ENCODE data around the gene DSCAML1.

Gene DSCAML1

DNA sequence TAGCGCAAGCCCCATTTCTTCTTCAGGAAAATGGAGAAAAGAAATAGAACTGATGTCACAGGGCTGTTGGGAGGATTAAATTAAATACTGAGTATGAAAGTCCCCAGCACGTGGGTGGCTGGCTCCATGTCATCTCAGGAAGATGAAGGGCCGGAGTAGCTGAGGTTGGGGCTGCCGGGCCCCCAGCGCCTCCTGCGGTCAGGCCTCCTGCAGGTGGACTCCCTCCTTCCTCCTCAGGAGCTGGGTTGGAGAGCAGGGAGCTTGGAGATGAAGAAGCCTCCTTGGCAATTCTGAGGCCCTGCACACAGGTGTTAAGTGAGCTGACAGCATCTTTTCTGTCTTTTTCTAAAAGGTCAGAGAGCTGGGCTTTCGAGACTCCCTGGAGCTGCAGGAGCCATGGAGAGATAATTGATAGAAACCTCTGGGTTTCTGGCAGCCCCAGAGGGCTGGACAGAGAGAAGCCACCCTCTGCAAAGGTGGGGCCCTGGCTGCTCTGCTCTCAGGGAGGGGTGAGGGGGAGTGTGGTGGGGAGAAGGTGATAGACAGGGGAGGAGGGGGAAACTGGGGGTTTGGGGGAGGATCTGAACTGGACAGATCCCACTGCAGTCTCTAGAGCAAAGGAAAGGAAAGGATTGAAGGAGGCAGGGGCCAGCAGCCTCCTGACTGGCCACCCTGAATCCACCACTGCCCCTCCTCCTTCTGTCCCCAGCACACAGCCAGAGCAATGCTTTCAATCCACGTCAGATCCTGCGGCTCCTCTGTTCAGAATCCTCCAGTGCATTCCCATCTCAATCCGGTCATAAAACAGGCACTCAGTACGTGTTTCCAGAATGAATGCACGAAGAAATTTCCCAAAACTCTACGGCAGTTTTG, 258.5 kb downstream of the DSCAML1 start:
- no peak overlapping the region for H3K27ac ChIP-seq
- TF ChIP-seq, protein P1, sequence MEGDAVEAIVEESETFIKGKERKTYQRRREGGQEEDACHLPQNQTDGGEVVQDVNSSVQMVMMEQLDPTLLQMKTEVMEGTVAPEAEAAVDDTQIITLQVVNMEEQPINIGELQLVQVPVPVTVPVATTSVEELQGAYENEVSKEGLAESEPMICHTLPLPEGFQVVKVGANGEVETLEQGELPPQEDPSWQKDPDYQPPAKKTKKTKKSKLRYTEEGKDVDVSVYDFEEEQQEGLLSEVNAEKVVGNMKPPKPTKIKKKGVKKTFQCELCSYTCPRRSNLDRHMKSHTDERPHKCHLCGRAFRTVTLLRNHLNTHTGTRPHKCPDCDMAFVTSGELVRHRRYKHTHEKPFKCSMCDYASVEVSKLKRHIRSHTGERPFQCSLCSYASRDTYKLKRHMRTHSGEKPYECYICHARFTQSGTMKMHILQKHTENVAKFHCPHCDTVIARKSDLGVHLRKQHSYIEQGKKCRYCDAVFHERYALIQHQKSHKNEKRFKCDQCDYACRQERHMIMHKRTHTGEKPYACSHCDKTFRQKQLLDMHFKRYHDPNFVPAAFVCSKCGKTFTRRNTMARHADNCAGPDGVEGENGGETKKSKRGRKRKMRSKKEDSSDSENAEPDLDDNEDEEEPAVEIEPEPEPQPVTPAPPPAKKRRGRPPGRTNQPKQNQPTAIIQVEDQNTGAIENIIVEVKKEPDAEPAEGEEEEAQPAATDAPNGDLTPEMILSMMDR (conservative IDR thresholded peaks at IDR 0.05), result no peak

DNA sequence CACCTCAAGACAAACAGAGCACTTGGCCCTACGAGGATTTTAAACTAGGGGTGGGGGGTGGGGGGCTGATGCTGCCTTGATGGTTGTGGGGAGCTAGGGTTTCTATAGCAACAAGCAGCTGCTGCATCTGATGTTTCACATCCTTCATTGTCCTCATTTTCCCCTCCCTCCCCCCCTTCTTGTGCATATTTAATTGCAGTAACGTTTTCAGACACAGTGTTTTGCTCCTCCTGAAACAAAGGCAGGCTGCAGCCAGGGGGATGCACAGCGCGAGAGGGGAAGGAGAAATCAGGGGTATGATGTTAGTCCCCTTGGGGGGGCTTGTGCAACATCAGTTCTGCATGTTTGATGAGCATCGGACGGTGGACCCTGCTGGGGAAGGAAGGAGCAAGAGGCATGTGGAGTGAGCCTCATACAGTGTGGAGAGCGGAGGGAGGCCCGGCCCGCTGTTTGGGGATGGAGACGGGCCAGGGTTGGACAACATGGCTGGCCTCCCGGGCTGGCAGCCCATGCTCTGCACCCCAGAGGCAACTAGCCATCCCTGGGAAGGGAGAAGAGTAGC, 261.1 kb downstream of the DSCAML1 start:
- TF ChIP-seq, protein P1 (conservative IDR thresholded peaks at IDR 0.05), result no peak
- H3K27ac ChIP-seq, result no peak overlapping the region

DNA sequence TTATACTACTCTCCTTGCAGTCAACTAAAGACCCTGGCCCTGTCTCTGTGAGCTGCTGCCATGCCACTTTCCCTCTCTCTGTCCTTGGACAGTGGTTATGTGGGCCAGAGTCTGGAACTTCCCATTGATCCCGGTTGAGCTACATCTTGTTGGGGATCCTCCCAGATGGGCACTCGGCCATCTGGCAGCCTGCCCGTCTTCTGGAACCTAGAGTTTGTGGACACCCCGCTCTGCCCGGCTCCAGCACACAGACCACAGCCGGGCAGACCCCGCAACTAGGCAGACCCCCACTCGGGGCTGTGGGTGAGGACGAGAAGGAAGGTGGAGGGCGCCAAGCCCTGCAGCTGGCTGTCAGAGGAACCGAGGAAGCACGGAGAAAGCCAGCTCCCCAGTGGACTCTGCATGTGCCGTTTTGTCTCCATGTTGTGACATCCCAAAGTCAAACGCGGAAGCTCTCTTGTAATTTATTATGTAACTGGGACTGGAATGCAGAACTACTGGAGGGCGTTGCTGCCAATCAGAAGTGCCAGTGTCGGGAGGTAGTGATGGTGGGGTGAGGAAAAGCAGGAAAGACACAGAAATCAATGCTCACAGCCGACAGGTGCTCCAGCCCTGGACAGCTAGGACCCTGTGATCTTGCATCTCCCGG, 261.7 kb downstream of the DSCAML1 start:
- no peak overlapping the region for H3K27ac ChIP-seq
- TF ChIP-seq, protein P1 (conservative IDR thresholded peaks at IDR 0.05), result no peak

DNA sequence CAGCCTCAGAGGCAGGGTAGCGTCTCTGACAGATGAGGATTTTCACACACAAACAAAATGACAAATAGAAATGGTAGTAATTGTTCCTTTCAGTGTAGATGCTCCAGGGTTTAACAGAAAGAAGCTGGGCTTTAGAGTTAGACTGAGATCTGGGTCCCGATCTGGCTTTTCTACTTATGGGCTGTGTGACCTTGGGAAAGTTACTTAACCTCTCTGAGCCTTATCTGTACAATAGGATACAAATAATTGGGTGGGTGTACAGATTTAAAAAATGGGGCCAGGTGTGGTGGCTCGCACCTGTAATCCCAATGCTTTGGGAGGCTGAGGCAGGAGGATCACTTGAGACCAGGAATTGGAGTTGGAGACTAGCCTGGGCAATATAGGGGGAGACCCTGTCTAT, 264.4 kb downstream of the DSCAML1 start:
- no peak overlapping the region; the same call in 1 of the 2 replicates for H3K27ac ChIP-seq
- TF ChIP-seq, protein P1 (conservative IDR thresholded peaks at IDR 0.05), result no peak

DNA sequence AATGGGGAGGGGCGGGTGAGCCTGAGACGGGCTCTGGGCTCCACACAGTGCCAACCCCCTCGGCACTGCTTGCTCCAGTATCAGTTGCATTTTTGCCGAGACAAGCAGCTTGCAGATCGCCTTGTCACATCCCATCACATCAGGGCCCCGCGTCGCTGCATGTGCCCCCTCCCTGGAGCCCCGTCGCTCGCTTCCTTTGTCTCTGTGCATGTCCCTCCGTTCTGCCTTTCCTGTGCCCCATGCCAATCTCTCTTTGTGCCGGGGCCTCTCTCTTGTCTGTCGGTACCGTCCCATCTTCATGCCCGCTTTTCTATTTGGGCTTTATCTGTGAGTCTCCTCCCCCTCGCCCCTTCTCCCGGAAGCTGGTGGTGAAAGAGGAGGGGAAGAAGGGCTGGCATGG, 267.2 kb downstream of the DSCAML1 start:
- TF ChIP-seq, protein P1 (conservative IDR thresholded peaks at IDR 0.05), result no peak
- H3K27ac ChIP-seq, result no peak overlapping the region

DNA sequence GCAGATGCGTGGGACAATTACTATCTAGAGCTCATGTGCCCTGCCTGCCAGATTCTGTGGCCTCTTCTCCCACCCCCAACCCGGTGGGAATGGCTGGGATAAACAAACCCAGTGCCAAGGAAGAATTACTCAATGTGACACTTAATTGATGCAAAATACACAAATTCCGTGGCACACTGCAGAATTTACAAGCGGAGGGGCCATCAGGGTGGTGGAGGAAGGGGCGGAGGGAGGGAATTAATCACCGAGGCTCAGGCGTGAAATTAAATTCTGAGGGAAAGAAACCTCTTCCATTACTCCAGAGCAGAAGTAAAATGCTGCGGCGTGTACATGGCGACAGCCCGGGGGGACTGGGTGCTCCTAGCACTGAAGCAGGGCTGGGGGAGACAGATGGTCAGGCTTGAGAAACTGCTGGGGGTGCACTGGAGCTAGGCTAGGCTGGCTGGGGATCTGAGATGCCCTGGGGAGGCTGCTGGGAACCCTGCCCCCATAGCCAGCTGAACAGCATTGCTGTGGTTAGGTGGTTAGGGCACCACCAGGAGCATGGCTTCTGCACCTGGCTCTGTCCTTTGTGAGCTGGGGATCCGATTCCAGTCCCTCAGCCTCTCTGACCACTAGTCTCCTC, 268.8 kb downstream of the DSCAML1 start:
- TF ChIP-seq, protein P1 (conservative IDR thresholded peaks at IDR 0.05), result no peak
- no peak overlapping the region for H3K27ac ChIP-seq

DNA sequence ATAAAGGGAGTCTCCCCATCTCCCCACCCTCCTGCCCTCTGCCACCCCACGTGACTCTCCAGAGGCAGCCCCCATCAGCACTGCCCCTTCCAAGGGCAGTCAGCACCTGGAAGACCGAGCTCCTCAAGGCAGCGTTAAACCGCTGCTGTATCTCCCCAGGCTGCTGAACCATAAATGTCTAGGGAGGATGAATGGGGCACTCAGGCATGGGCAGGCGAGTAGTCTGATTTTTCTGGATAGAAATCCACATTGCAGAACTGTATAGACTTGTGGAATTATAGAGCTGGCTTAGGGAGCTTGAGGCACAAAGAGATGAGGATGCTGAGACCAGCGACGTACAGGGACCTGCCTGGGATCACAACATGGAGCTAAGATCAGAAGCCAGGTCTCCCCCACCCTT, 269.7 kb downstream of the DSCAML1 start:
- H3K27ac ChIP-seq, result no peak overlapping the region
- TF ChIP-seq, protein P1 (conservative IDR thresholded peaks at IDR 0.05), result no peak

All from VCaP (cell line).